ENCODE results near the gene CHRNA3.

DNA sequence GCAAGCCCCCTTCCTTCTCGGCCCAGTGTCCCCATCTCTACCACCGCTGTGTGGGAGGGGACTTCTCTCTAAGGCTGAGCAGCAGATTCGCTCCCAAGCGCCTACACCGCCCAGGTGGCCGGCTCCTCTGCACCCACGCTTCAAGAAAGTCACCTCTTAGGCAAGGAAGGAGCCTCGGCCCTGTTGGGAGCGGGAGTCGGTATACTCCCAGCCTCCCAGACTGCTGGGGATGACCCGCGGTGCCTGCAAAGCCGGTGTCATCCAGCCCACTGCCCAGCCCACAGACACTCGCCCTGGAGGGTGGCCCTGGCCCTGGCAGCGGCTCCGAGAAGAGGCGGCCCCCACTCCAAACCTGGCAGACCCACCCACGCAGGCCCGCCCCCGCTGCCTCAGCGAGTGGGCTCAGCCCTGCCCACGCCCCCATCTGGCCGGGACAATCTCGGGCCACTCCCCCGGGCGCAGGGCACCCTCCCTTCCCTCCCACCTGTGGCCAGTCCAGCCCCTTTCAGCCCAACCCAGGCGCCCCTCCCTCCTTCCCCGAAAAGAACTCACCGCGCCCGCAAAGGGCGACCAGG, 19.8 kb upstream of the CHRNA3 start:
- TF ChIP-seq, protein P1, sequence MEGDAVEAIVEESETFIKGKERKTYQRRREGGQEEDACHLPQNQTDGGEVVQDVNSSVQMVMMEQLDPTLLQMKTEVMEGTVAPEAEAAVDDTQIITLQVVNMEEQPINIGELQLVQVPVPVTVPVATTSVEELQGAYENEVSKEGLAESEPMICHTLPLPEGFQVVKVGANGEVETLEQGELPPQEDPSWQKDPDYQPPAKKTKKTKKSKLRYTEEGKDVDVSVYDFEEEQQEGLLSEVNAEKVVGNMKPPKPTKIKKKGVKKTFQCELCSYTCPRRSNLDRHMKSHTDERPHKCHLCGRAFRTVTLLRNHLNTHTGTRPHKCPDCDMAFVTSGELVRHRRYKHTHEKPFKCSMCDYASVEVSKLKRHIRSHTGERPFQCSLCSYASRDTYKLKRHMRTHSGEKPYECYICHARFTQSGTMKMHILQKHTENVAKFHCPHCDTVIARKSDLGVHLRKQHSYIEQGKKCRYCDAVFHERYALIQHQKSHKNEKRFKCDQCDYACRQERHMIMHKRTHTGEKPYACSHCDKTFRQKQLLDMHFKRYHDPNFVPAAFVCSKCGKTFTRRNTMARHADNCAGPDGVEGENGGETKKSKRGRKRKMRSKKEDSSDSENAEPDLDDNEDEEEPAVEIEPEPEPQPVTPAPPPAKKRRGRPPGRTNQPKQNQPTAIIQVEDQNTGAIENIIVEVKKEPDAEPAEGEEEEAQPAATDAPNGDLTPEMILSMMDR (conservative IDR thresholded peaks at IDR 0.05 in 1 of 2, IDR thresholded peaks at IDR 0.05 in 1 of 2; ENCODE audit: extremely low read depth in 1 of 2, insufficient read depth in 1 of 2, low read depth in 1 of 2, low read length in 2 of 2): no peak
- TF ChIP-seq EZH2 (IDR thresholded peaks at IDR 0.05; ENCODE audit: borderline replicate concordance, low read length): no peak

Measured in mammary epithelial cell (primary cell).